Stimulated activated CD4-positive, alpha-beta T cell treated with anti-CD3 and anti-CD28 coated beads, Interleukin-15, amount 100 ng/mL, for 1 hour (primary cell): ENCODE results near the gene CPED1.
"Not testable (repeated sequence)": the region's sequence is repeated elsewhere in the genome, so short reads cannot be mapped to it uniquely, and the experiment has no call there.

Experiments used
- DNase-seq, 2 donors: peaks; one replicate each; pipeline ENCODE4 v3.0.0-alpha.2; 2020; ENCODE audit warnings: low read depth in 1 of 2, low spot score in 1 of 2

CPED1 gene

DNA sequence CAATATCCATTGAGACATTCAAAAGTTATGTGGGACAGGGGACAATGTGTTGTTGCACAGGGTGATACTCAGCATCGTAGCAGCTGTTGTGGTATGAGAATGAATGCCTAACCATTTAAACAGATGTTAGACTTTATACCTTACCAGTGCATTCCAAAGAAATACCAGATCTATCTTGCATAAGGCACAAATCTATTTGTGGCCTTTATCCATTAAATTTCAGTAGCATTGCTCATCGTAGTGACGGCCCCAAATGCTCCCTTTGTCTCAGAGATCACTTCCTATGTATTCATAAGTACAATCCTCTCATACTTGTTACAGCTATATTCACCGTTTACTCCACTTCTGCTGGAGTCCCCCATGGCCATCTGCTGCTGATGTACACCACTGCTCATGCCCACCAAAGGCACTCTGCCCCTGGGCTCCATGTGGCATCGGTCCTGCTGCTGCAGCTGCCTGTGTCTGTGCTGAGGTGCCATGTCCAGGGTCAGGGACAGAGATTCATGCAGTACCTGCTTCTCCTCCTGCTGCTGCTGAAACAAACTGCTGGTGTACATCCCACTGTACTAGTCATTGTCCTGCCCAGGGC, 96.3 kb downstream of the CPED1 start:
- no peak for DNase-seq

DNA sequence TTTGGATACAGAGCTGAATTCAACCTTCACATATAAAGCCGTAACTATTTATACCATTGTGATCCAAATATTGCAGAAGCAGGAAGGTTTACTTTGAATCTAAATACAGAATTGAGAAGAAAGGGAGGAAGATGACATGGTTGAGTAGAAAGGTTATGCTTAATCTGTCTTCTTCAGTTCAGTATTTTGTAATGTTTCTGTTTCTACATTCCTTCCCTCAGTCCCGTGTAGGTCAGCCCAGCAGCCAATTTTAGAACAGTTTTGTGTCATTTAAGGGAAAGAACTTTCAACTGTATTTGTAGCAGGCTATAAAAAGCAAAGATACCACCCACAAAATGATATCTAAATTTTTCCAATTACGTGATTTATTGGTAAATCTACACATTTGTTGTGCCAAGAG, 97.4 kb downstream of the CPED1 start:
- no peak for DNase-seq

DNA sequence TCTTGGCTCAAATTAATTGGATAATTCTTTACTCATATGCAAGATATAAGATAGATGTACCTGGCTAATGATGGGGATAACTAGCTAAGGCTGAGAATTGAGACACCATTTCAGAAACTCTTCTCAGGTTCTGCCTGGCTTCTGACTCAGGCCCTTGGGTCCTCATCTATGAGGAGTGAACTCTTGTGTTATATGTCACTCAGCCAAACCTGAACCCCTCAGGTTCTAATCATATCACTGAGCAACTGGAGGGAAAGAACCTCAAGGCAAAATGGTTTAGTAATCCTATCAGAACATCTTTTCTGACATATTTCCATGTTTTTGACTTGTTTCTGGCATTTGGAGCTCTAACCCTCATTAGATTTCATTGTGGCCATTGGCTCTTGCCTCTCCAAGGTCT, 100.4 kb downstream of the CPED1 start:
- no peak for DNase-seq

DNA sequence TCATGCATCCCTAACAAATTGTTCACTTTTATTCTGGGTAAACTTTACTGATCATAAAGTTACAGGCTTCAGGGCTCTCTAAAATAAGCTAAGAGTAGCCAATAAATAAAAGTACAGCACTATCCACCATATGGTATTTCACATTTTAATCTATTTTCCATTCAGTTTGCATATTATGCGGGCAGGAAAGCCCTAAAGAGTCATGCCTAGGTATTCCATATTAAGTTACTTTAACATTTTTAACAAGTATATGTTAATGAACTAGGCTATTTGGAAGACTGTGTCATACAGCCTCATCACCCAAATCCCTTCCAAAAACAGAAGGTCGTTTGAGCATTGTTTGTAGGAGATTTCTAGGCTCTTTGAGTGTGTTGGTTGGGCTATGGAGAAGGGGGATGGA, 106.3 kb downstream of the CPED1 start:
- no peak for DNase-seq

DNA sequence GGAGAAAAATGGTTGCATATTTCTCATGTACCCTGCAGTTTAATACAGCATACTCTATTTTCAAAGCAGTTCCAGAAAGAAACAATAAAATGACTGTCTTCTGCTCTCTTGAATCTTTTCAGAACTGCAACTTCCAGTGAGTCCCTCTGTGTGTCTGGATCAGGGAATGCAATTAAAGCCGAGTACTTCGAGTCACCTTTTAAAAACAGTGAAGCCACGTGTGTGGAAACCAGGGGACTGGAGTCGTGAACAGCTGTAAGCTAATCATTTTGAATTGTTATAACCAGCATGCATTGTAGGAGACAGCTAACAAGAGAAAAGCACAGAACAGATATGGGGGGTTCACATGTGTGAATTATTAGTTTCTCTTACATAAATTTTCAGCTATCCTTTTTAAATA, 109.1 kb downstream of the CPED1 start:
- DNase-seq = no peak

DNA sequence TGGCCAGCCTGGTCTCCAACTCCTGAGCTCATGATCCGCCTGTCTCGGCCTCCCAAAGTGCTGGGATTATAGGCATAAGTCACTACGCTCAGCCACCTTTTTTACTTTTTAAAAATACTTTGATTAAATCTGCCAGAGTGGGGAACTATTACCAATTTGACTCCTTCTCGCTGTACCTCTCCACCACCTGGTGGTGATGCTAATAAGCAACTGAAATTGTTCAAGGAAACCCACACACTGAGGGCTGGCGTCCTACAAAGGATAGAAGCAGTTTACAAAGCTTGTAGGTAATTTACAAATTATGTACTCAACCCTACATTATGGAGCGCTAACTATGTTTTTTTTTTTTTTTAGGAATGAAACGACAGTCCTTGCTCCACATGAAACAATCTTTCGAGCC, 111.1 kb downstream of the CPED1 start:
- DNase-seq = no peak

DNA sequence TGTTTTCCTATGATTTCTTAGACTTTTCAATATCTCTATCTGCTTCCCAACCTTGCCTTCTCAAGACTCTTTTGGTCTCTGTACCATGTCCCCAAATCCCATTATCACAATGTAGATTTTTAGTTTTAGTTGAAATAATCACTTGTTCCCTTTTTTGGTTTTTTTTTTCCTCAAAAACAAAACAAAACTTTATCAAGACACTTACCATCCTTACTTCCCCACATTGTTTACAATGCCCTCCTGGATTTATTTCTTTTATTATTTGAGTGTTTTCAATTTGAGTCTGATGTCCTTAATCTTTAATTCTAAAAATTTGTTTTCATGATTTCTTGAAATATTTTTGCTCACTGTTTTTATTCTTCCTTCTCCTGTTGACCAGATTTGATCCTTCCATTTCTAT, 112.6 kb downstream of the CPED1 start:
- no peak for DNase-seq

DNA sequence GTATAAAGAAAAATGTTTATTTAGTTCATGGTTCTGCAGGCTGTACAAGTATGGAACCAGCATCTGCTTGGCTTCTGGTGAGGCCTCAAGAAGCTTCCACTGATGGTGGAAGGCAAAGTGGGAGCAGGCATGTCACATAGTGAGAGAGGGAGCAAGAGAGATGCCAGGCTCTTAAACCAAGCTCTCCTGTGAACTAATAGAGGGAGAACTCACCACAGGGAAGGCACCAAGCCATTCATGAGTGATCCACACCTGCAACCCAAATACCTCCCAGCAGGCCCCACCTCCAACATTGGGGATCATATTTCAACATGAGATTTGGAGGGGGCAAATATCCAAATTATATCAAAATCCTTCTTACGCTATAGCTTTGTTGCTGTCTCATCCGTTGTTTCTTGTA, 113.1 kb downstream of the CPED1 start:
- DNase-seq = no peak

DNA sequence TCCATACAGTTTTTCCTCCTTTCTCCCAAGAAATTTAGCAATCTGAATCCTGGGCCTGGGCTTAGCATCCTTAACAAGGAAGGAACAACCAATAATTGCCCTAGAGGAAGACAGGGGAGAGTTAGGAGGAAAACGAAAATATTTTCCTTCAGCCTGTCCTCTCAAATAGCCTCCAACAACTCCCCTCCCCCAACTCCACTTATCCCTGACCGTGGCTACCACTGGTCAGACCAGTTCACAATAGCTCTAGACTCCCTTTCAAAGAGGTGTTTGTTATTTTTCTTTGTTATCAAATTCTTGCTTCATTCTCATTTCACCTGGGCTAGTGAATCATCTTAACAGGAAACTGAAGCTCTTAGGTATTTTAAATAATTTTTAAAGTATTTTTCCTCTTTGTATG, 114.1 kb downstream of the CPED1 start:
- DNase-seq = no peak

DNA sequence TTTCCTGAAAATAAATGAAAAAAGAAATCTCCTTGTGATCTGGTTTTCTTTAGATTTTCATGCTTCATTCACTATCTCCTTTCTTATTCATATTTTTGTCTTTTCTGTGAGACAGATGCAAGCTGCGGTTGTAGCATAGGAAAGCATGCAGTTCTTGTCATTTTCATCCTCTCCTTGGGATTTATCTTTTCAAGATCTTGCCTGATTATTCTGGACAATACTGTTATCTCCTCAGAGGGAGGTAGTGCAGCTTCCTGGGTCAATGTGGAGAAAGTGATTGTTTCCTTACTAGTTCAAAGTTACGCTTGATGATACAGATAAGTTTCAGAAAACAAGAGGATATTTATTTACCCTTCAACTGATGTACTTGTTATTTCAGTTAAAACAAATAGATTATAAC, 114.6 kb downstream of the CPED1 start:
- DNase-seq = no peak

DNA sequence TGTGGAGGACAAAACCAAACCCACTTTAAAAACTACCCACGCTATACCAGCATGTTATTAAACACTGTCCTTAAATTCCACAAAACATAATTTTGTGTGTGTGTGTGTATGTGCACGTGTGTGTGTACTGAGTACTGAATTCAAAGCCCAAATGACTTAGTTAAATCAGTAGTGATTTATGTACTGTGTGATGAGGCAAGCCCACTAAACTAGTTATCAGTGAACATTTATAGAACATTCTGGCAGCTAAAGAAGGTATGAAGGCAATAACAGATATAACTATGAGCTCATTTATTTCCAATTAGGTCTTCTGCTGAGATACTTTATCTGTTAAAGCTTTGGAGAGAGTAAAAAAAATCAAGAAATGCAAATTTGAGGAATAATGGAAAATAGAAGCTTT, 115.1 kb downstream of the CPED1 start:
- no peak for DNase-seq

DNA sequence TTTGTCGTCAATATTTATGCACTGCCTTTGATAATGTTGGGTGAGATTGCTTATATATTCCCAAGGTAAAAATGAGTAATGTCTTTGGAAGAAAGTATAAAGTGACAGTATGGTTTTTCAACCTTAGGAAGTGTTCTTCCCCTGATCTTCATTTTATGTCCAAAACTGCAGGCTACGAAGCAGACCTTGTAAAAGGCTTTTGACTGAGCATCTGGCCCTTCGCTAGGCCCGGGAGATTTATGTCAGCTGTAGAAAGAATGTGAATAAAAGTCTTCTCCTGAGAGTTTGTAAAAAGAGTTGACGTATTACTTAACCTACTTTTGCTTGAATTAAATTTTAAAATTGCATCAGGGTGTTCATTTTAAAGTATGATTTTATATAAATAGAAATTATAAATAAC, 116.8 kb downstream of the CPED1 start:
- DNase-seq = no peak

DNA sequence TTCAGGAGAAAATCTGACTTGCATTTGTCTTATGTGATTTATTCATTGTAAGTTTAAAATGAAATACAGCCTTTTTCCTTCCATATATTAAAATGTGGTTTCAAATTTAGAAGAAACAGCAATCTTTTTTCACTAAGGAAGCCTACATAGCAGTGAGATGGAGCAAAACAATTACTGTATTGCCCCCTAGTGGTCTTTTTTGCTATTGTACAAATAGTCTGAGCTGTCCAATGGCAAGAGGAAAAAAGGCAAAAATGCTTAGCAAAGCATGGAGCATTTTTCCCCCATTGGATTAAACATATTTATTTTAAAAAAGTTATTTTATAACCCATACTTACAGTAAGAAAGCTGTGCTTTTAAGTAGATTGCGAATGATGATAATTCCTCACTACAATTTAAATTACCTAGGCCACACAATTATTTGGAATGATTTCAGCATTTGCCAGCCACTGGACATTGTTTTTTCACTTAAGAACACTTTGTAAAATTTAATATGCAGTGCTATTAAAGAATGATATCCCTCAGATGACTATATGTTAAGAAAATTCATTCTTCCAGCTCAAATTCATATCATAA, 119.5 kb downstream of the CPED1 start:
- no peak for DNase-seq

DNA sequence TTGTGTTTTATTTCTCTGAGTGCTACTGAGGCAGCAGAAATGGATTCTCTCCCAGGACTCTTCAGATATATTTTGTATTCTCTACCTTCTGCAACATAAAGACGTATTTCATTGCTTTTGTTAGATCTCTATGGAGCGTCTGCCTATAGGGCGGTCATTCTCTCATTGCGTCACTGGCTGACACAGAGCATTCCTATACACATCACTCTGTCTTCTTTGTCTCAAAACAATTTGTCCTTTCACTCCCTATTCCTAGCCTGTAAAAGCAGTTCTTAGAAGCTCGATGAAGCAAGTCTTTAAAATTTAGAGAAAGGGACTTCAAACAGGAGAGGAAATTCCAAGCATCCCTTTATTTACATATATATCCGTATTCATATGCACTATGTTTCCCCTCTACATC, 120.6 kb downstream of the CPED1 start:
- DNase-seq = no peak

DNA sequence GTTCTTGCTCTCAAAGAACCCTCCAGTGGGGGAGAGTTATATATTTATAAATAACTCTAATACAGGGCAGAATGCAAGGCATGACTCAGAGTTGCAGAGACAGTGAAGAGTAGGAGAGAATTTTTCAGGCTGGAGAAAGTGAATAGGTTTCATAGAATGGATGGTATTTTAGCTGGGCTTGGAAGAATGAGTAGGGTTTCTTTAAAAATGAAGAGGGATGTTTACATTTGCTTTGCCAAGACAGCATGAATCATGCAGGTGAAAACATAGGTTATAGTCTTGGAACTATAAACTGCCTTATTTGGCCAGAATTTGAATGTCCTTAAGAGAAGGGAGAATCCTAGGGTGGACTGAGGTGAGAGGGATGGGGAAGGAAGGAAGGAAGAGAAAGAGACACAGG, 124.8 kb downstream of the CPED1 start:
- no peak for DNase-seq

DNA sequence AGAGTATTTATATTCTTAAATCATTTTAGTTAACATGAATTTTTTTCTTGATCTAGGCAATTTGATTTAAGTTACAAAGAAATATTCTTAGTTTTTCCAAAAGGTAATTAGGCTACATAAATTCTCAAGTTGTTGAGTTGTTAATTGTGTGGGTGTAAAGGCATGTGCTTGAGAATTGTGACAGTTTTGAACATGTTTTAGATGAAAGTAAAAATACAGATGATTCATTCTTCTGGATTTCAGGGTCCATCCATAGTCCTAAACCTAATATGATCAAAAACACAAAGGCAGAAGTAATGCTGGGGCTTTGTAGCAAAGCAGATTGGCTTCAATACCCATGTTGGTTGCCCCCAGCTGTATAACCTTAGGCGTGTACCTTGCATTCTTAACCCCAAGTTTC, 127.9 kb downstream of the CPED1 start:
- DNase-seq = no peak

DNA sequence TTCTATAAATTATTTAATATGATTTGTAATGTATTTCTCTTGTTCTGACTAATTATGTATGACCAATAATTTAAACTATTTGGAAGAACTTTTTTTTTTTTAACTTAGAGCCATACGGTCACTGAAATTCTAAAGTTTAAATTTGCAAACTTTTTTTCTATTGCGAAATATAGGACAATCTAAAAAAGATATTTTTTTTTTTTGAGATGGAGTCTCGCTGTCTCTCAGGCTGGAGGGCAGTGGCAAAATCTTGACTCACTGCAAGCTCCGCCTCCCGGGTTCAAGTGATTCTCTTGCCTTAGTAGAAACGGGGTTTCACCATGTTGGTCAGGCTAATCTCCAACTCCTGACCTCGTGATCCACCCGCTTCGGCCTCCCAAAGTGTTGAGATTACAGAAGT, 130.5 kb downstream of the CPED1 start:
- DNase-seq = no peak

DNA sequence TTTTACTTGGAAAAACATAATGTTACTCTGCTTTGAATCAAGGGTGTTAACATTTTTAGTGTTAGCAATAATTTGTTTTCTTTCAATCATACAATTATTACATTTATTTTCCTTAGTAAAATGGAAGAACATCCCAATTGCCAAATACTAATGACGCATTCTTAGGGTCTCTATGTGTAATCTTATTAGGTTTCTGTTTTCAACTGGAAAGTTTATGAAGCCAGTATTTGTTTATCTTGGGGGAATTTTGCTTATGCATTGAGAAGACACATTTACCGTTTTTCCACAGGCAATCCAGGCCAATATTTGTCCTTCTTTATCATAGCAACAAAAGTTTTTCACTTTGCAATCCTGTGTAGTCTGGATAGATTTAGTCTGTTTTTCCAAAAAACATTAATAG, 134.5 kb downstream of the CPED1 start:
- no peak for DNase-seq

DNA sequence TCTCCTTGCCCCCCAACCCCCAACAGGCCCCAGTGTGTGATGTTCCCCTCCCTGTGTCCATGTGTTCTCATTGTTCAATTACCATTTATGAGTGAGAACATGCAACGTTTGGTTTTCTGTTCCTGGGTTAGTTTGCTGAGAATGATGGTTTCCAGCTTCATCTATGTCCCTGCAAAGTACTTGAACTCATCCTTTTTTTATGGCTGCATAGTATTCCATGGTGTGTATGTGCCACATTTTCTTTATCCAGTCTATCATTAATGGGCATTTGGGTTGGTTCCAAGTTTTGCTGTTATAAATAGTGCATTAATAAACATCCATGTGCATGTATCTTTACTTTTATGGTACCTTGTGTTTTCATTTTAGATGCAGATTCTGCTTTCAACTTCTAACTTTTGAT, 136.9 kb downstream of the CPED1 start:
- DNase-seq = not testable (repeated sequence)

DNA sequence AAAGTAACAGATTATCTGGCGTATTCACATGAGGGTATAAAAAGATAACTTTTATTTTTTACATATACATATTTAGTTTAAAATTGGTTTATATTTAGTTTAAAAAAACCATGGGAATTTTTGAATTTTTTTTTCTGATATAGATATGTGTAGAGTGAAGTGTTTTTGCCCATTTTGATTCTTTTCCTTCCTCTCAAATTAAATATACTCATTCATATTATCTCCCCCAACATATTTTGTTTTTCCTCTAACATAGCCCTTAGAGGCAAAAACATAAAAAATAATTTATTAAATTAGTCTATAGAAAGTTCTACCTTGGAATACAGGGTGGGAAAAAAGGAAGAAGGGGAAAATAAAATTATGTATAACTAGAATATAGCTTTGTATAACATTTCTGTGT, 137.7 kb downstream of the CPED1 start:
- DNase-seq = no peak

DNA sequence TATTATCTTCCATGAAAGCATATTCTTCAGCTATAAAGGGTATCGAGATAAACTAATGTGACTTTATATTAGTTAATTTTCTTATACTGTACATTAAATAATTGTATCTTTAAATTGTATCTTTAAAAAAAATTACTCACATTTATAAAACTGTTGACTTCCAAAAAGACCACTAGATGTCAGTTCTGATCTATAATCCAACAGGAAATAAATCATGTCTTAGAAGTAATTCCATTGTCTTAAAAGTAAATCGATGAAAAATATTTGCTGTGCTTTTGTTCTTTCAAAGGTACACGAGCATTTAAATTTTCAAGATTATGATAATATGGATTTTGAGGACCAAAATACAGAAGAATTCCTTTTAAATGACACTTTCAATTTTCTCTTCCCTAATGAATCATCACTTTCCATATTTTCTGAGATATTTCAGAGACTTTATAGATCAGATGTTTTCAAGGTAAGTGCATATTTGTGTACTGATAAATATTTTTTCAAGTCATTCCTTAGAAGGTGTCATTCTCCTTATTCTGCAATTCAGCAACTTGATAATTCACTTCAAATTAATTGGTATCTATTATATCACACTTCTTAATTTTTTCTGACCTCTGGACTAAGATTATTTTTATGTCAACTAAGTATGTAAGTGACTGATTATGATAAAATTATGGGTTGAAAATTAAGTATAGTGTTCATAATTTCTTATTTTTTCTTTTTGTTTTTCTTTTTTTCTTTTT, 138.5 kb downstream of the CPED1 start:
- DNase-seq = no peak

DNA sequence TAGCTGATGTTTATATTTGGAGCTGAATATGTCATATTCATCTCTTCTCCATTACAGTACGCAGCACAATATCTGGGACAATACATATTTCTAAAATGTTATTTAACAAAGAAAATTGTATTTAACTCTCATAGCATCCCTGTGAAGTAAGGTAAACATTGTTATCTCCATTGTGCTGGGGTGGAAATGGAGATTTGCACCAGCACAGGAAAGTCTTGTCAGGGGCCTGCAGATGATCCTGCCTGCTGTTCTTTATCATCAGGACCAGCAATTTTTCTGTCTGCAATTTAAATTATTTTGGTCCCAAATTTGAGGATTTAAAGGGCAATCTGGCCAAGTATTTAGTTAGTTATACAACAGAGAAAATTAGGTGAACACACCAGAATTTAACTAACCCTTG, 144.4 kb downstream of the CPED1 start:
- DNase-seq = no peak

DNA sequence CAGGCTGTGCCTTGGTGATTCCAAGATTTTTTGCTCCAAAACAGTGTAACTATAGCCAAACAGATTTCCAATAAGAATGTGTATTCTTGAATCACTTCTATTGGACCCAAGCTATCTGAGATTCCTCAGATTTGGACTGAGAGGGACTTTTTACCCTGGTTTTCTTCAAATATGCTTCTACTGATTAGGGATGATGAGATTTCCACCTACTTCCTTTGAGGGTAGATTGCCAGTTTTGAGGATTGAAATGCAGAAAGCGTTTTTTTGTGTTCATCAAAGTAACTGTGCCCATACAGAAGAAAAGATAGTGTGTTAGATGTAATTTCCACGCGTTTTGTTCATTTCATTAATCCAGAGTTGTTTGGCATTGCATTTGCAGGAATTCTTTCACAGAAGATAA, 144.9 kb downstream of the CPED1 start:
- DNase-seq = no peak
